GM12878 (cell line): ENCODE measurements around the gene TMC5.

Experiments
- FOXM1 ChIP-seq: IDR thresholded peaks from 2 replicates; pipeline ENCODE4 v1.6.1; 2012; ENCODE audit warnings: low read depth, mild to moderate bottlenecking, inconsistent platforms, low read length, moderate library complexity
- RAD21 ChIP-seq: IDR thresholded peaks from 2 replicates; pipeline ENCODE4 v1.6.1; 2011; ENCODE audit warnings: mild to moderate bottlenecking, low read depth, low read length, moderate library complexity; ENCODE audit not compliant: insufficient read depth

- TF ChIP-seq FOXM1 = no peak
- no peak for TF ChIP-seq RAD21
These were observed at the start of gene TMC5 for GRCh38 chr16:19417640-19418039.
